ENCODE results near the gene ZNF329.

The ZNF329 gene

GRCh38 chr19:58118979-58119733 lies 31.4 kb downstream of the ZNF329 start:
- peak; percentile 22 for DNase-seq (ENCODE audit: low read depth)
- no peak for TF ChIP-seq MAX (IDR thresholded peaks at IDR 0.05; ENCODE audit: low read depth, low read length)
- TF ChIP-seq CTCF (IDR thresholded peaks at IDR 0.05; ENCODE audit: low read depth, low read length) = no peak
- no peak for TF ChIP-seq POLR2A (IDR thresholded peaks at IDR 0.05; ENCODE audit: extremely low read depth, insufficient read length)
- no peak for TF ChIP-seq MYC (IDR thresholded peaks at IDR 0.05; ENCODE audit: low read depth, low read length)
- H3K4me3 ChIP-seq (ENCODE audit: low read depth, low read length) = no peak overlapping the region

GRCh38 chr19:58117841-58118575 lies 32.6 kb downstream of the ZNF329 start:
- no peak for DNase-seq (ENCODE audit: low read depth)
- no peak for TF ChIP-seq MAX (IDR thresholded peaks at IDR 0.05; ENCODE audit: low read depth, low read length)
- TF ChIP-seq MYC (IDR thresholded peaks at IDR 0.05; ENCODE audit: low read depth, low read length) = no peak
- TF ChIP-seq POLR2A (IDR thresholded peaks at IDR 0.05; ENCODE audit: extremely low read depth, insufficient read length) = no peak
- TF ChIP-seq CTCF (IDR thresholded peaks at IDR 0.05; ENCODE audit: low read depth, low read length) = no peak
- H3K4me3 ChIP-seq (ENCODE audit: low read depth, low read length) = no peak overlapping the region

- TF ChIP-seq MAX (IDR thresholded peaks at IDR 0.05; ENCODE audit: low read depth, low read length) (no peak), MYC (IDR thresholded peaks at IDR 0.05; ENCODE audit: low read depth, low read length) (no peak), POLR2A (IDR thresholded peaks at IDR 0.05; ENCODE audit: extremely low read depth, insufficient read length) (no peak), CTCF (IDR thresholded peaks at IDR 0.05; ENCODE audit: low read depth, low read length) (no peak)
- no peak for DNase-seq (ENCODE audit: low read depth)
- H3K4me3 ChIP-seq (ENCODE audit: low read depth, low read length) = no peak overlapping the region
Observed at GRCh38 chr19:58108546-58108817, 42.1 kb downstream of the ZNF329 start.

GRCh38 chr19:58107778-58108545 lies 42.6 kb downstream of the ZNF329 start:
- TF ChIP-seq POLR2A (IDR thresholded peaks at IDR 0.05; ENCODE audit: extremely low read depth, insufficient read length) (no peak), MYC (IDR thresholded peaks at IDR 0.05; ENCODE audit: low read depth, low read length) (no peak), MAX (IDR thresholded peaks at IDR 0.05; ENCODE audit: low read depth, low read length) (no peak), CTCF (IDR thresholded peaks at IDR 0.05; ENCODE audit: low read depth, low read length) (no peak)
- DNase-seq (ENCODE audit: low read depth) = no peak
- H3K4me3 ChIP-seq (ENCODE audit: low read depth, low read length) = no peak overlapping the region

GRCh38 chr19:58098682-58098998 lies 51.9 kb downstream of the ZNF329 start:
- no peak for DNase-seq (ENCODE audit: low read depth)
- H3K4me3 ChIP-seq (ENCODE audit: low read depth, low read length) = peak overlapping the region; percentile 55
- no peak for TF ChIP-seq MAX (IDR thresholded peaks at IDR 0.05; ENCODE audit: low read depth, low read length)
- TF ChIP-seq MYC (IDR thresholded peaks at IDR 0.05; ENCODE audit: low read depth, low read length) = no peak
- TF ChIP-seq CTCF (IDR thresholded peaks at IDR 0.05; ENCODE audit: low read depth, low read length) = no peak
- no peak for TF ChIP-seq POLR2A (IDR thresholded peaks at IDR 0.05; ENCODE audit: extremely low read depth, insufficient read length)
